Esophagus mucosa (tissue), 1 donor: Measurements from ENCODE around the gene BTN3A1. TPM values are rescaled to one million over a fixed set of nuclear protein-coding genes. Genes with fewer than 3 reads are reported as not detected.
"Not testable (repeated sequence)": the region's sequence is repeated elsewhere in the genome, so short reads cannot be mapped to it uniquely, and the experiment has no call there.

Experiments used
- ATAC-seq: fragments of 200-7000 bp; cut with Tn5 transposase; one replicate; pipeline ENCODE4 v1.9.1; 2020
- total RNA-seq: library from RNA; stranded (reverse); gene quantifications from one replicate; pipeline ENCODE4 v1.2.4, GENCODE V29; 2023
- donor health status: DM: yes; HTN: yes; CAD: no.

Gene BTN3A1
- total RNA-seq, 1 donor from 2014 or later = 6.2 TPM

GRCh38 chr6:26415036-26415614 is 13.1 kb downstream of the BTN3A1 start:
- ATAC-seq = no peak

- ATAC-seq = no peak
These were observed 13.7 kb downstream of the BTN3A1 start for GRCh38 chr6:26415791-26416190.

DNA sequence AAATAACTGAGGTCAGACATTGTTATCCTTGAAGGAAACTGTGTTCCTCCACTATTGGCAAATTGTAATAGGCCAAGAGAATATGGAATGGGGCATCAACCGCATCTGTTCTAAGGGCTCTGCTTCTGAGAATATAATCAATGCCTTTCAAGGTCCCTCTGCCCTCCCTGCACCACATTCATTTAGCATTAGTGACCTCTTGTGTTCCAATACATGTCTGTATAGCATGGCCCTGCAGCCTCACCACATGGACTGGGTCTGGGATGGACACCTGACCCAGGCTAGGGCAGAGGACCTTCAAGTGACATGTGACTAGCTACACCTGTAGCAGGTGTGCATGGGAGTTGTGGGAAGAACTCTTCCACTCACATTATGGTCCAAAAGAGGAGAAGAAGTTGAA is 14.2 kb downstream of the BTN3A1 start:
- no peak for ATAC-seq

DNA sequence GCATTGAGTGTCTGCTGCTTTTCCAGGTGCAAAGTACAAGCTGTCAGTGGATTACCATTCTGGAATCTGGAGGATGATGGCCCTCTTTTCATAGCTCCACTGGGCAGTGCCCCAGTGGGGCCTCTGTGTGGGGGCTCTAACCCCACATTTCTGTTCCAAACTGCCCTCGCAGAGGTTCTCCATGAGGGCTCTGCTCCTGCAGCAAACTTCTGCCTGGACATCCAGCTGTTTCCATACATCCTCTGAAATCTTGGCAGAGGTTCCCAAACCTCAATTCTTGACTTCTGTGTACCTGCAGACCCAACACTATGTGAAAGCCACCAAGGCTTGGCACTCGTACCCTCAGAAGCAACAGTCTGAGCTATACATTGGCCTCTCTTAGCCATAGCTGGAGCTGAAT is 16.0 kb downstream of the BTN3A1 start:
- ATAC-seq = not testable (repeated sequence)

- not testable (repeated sequence) for ATAC-seq
These were observed 16.7 kb downstream of the BTN3A1 start for GRCh38 chr6:26418795-26419194.

GRCh38 chr6:26420688-26421171 is 18.7 kb downstream of the BTN3A1 start:
- ATAC-seq = no peak

- peak; percentile 94 for ATAC-seq
These were observed 19.4 kb downstream of the BTN3A1 start for GRCh38 chr6:26421259-26422144.

GRCh38 chr6:26422329-26422728 is 20.3 kb downstream of the BTN3A1 start:
- no peak for ATAC-seq

DNA sequence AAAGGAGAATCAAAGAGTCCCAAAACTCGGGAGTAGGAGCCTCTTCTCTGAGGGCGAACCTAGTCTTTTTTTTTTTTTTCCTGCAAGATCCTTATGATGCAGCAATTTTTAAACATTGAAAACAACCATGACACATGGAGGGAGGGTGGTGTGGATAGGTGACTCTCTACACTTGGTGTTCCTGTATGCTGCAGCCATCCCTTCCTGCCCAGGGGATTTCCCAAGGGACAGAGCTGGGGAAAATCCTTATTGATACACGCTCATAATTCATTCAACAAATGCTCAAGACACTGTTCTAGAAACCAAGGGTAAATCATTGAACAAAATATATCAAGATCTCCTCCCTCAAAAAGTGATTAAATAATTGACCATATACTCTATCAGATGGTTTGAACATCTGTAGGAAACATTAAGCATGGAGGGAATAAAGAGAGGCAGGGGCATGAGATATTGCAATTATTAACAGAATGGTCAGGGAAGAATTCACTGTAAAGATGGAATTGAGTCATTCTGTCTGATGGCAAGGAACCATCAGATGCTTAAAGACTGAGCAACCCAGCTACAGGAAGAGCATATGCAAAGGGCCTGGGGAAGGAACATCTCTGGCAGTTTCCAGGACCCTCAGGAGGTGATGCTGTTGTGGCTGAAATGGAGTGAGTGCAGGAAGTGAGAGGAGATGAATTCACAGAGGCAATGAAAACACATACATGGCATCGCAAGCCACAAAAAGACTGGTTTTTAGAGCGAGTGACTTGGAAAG is 24.8 kb downstream of the BTN3A1 start:
- no peak for ATAC-seq

- ATAC-seq = peak; percentile 53
These were observed 25.4 kb downstream of the BTN3A1 start for GRCh38 chr6:26427451-26427809.

- no peak for ATAC-seq
These were observed 26.1 kb downstream of the BTN3A1 start for GRCh38 chr6:26428206-26428605.

- ATAC-seq = no peak
These were observed 28.7 kb downstream of the BTN3A1 start for GRCh38 chr6:26430787-26431186.

GRCh38 chr6:26431258-26432172 is 29.4 kb downstream of the BTN3A1 start:
- ATAC-seq = no peak

DNA sequence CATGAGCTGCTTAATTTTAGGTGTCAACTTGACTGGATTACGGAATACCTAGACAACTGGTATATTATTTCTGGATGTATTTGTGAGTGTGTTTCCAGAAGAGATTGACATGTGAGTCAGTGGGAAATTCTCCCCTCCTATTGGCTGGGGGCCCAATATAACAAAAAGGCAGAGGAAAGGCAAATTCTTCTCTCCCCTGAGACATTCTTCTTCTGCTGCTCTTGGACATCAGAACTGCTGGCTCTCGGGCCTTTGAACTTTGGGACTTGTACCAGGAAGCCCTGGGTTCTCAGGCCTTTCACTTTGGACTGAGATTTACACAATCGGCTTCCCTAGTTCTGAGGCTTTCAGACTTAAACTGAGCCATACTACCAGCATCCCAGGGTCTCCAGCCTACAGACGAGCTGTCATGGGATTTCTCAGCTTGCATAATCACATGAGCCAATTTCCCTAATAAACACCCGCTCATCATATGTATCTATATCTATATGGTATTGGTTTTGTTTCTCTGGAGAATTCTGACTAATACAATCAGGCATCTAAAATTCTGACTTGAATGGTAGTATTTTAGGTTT is 30.6 kb downstream of the BTN3A1 start:
- ATAC-seq = no peak

DNA sequence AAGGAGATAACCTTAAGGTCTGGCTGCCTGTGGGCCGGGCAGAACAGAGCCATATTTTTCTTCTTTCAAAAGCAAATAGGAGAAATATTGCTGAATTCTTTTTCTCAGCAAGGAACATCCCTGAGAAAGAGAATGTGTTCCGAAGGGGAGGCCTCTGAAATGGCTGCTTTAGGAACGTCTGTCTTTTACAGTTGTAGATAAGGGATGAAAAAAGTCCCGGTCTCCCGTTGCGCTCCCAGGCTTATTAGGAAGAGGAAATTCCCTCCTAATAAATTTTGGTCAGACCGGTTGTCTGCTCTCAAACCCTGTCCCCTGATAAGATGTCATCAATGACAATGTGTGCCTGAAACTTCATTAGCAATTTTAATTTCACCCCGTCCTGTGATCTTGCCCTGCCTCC is 31.6 kb downstream of the BTN3A1 start:
- ATAC-seq = not testable (repeated sequence)

GRCh38 chr6:26436018-26436417 is 33.9 kb downstream of the BTN3A1 start:
- no peak for ATAC-seq

DNA sequence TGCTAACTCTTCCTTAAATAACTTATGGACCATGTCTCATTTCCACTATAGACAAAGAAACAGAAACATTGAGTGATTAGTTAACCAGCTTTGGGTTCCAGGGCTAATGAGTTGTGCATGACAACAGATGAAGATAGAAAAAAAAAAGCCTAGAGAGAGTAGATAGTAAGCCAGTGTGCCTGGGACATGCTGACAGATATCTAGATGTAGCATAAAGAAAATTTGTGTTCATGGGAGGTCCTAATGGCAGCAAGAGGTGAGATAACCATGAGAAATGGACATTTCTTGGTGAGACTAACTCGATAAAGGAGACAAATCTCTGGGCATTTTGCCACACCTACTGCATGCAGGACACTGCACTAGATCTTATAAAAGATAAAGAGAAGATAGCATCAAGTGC is 35.5 kb downstream of the BTN3A1 start:
- no peak for ATAC-seq

GRCh38 chr6:26438000-26438399 is 35.9 kb downstream of the BTN3A1 start:
- ATAC-seq = no peak

GRCh38 chr6:26439151-26440125 is 37.4 kb downstream of the BTN3A1 start:
- peak; percentile 82 for ATAC-seq

GRCh38 chr6:26440977-26441358 is 38.9 kb downstream of the BTN3A1 start:
- ATAC-seq = no peak

DNA sequence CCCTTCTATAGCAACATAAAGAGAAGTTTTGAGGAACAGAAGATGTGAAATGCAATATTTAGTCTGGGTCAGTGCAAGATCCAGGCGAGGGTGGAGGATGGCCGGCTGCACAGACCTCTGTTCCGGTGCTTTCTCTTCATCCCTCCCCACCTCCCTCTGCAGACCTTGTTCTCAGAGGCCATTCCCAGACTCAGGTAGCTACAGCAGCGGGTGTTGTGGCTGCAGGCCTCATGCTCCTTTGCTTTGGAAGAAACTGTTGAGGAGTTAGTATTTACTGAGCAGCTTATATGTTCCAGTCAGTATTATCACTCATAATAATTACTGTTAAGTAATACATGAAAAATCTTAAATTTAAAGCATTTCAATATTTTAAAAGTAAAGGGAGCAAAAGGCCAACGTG is 39.9 kb downstream of the BTN3A1 start:
- no peak for ATAC-seq
